Stimulated activated naive CD4-positive, alpha-beta T cell treated with Interleukin-2 at 50 U/mL for 16 hours (primary cell): ENCODE measurements around the gene TBCK.
"Not testable (repeated sequence)": the region's sequence is repeated elsewhere in the genome, so short reads cannot be mapped to it uniquely, and the experiment has no call there.

Source experiments
- DNase-seq: peaks from one replicate; lab custom pipeline; 2025; lab: John Stamatoyannopoulos, UW

The TBCK gene

DNA sequence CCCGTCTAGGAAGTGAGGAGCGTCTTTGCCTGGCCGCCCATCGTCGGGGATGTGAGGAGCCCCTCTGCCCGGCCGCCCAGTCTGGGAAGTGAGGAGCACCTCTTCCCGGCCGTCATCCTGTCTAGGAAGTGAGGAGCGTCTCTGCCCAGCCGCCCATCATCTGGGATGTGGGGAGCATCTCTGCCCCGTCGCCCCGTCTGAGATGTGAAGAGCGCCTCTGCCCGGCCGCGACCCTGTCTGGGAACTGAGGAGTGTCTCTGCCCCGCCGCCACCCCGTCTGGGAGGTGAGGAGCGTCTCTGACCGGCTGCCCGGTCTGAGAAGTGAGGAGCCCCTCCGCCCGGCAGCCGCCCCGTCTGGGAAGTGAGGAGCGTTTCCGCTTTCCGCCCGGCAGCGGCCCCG is 5.2 kb upstream of the TBCK start:
- not testable (repeated sequence) for DNase-seq

DNA sequence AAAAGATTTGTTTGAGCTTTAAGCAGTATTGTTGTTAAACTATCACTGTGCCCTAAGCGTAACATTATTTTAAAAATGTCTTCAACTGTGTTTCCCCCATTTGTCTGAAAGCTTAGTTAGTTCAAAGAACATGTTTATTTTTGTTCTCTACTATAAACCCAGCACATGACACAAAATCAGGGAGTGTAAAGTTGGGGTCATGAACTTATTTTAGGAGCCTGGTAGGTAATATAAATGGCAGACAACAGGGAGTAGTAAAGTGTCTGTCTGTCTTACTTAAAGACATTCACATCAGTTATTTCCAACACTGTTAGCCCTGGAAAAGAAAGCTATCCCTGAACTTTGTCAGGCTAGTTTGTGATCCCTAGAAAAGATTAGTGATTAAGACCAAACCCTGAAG is 4.2 kb upstream of the TBCK start:
- no peak for DNase-seq

DNA sequence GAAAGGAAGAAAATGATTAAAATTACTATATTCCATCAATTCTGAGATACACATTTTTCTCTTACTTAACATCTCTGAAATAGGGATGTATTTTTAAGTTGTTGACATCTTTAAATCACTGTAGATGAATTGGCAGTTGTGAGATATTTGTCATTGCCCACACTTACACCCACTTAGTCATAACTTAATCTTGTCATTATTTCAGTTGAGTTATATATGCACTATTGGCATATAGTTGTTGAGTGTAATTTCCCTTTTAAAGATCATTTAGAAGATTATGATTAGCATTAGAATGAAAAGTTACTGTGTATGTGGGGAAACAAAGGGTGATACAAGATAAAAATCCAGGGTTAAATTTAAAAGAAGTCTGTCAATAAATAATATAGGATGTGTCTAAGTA is 2.5 kb upstream of the TBCK start:
- DNase-seq: no peak

DNA sequence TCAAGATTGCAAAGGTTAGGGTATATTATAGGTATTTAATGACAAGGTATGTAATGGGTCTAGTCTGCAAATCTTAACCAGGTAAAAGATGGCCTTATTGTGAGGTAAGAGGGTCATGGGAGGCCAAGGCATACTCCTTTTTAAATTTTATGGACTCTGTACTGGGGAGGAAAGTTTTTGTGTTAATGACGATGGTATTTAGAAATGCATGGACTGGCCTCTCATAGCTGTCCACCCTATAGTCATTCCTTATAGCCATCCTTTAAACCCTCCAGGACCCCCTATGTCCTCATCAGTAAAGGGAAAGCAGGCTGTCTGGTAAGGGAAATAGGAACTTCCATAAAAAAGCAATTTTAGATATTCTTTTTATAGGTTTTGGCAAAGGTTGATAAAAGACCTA is 1.8 kb upstream of the TBCK start:
- no peak for DNase-seq

DNA sequence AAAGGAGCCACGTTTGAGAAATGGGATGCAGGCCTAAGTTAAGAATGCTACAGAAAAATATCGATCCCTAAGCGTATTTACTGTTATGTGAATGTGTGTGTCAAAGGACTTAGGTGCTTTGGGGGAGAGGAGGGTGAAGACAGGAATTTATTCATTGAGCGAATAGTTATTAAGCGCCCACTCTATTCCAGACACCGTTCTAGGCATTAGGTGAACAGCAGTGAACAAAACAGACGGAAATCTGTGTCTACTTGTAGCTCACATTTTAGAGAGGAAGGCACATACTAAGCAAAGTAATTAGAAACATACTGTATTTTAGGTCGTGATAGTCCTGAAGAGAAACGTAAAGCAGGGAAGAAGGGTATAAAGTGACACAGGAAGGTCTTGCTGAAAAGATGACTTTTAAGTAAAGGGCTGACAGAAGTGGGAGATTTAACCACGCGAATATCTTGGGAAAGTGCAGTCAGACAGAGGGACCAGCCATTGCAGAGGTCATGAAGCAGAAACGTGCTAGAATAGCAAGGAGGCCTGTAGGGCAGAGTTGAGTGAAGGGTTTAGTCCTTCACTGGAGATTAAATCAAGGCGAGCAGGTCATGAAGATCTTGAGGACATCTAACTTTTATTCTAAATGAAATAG is 882 bp upstream of the TBCK start:
- no peak for DNase-seq

DNA sequence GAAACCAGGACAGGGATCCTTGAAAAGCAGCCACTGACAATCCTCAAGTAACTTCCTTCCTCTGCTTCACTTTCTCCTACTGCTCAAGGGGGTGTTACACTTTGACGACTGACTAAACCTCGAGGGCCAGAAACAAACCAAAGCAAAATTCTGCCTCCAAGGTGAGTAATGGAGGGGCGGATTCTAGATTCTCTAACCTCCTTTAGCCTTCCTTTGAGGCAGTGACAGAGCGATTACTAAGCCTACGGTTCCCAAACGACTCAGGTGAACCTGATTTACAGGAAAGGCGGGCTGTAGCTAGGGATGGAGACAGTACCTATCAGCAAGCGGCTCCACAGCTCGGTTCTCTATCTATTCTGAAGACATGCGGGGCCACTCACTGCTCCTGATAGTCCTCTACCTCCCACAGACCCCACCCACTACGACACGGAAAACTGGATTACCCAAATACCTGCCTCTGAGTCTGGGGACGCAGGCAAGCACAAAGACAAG is 487 bp downstream of the TBCK start:
- peak; percentile 56 for DNase-seq

DNA sequence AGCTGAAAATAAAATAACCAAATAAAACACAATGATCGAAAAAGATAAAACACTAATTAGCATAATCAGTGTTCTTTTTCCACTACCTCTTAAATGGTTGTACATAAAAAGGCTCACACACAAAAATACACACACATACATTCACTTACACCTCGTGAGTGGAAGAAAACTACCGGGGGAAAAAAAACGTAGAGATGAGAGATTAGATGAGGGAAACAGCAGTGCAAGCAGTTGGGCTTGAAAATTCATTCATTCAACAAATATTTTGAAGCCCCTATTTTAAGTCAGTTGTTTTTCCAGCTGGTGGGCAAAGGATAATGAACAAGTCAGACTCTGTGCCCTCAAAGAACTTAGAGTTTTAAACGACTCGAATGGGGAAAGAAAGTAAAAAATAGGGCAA is 1.0 kb downstream of the TBCK start:
- no peak for DNase-seq

DNA sequence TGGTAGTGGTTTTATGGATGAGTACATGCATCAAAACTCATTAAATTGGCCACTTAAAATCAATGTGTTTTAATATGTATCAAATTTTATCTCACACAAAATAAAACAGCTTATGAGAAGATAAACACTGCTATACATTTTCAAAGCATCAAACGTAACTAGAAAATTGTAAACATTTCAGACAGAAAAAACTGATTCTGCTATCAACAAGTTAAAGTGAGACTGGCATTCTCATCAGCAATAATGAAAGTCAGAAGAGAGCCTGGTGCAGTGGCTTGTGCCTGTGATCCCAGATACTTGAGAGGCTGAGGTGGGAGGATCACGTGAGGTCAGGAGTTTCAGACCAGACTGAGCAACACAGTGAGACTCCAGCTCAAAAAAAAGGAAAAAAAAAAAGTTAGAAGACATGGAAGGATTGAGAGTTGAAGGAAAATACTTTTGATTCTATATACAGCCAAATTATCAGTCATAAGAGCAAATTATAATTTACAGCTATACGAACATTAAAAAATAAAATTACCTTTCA is 2.9 kb downstream of the TBCK start:
- no peak for DNase-seq

DNA sequence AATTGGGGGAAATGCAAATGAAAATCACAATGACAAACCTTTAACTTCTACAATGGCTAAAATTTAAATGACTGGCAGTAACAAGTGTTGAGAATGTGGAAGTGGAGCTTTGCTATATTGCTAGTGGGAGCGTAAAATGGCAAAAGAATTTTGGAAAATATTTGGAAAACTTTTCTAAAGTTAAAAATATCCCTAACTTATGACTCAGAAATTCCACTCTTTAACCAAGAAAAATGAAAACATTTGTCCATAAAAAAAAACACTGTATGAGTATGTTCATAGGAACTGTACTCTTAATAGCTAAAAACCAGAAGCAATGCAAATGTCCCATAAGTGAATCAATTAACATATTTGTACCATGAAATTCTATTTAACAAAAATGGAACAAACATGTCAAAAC is 3.6 kb downstream of the TBCK start:
- no peak for DNase-seq

DNA sequence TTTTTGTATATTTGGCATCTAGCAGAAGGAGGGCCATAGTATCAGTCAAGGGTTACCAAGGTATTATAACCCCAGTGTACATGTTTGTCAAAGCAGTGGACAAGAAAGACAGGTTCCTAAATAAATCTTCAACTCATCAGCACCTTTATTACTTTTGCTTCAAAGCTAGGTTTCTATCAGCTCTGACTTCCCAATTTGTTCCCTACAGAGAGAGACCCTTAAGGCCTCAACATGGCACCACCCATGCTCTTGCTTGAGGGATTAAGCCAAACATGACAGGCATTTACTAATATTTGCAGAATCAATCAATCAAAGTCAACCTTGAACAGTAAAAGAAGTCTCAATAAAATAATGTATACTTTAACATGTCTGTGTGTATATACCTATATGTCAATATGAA is 9.4 kb downstream of the TBCK start:
- no peak for DNase-seq

DNA sequence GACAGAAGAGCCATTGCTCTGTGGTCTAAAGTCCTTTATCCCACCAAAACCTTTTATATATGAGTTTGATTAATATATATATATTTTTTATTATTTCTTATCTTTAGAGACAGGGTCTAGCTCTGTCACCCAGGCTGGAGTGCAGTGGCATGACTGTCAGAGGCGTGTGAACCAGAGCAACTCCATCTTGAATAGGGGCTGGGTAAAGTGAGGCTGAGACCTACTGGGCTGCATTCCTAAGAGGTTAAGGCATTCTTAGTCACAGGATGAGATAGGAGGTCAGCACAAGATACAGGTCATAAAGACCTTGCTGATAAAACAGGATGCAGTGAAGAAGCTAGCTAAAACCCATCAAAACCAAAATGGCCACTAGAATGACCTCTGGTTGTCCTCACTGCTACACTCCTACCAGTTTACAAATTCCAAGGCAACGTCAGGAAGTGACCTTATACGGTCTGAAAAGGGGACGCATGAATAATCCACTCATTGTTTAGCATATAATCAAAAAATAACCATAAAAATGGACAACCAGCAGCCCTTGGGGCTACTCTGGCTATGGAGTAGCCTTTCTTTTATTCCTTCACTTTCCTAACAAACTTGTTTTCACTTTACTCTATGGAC is 10.5 kb downstream of the TBCK start:
- DNase-seq: no peak

DNA sequence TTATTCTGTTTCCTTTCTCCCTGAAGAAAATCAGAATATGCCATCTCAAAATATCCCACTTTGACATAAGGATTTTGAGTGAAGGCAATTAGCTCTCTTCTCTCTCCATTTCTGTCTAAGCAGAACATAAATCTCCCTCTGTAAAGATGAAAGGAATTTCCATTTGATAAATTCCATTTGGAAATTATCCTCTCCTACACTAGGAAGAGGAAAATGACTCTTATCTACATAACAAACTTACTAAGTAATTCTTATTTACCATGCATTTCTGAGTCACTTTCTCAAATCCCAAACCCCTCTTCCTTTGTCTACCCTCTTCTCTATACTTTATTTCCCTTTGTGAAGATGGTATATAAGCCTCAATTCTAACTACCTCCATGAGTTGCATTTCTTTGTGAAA is 11.4 kb downstream of the TBCK start:
- no peak for DNase-seq

DNA sequence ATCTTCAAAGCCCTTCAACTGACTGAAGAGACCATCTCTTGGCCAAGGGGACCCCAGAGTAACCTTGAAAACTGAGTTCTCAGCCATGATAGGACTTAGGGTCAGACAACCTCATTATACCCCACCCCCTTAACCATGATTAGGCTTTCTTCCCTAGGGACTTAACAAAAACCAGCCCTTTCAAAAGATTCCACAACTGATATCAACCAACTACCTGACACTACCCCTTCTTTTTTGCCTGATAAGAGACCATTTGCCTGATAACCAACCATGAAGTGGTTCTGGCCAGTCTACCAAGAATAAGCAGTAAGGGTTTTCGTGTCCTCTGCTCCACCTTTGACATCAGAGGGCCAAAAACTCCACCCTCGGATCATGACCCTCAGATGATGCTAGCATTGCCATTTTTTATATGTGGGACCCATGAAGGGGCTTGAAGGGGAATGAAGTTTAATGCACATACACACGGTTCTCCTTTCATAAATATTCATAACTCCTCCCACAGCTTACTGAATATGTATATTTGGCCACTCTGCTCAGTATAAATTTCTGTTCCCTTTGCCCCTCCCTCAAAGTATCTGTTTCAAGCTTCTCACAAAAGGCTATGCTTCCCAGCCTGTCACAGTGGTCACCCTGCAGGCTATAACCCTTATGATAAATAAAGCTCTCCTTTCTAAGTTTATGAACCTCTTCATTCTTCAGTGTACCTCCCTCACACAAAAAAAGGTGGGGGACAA is 12.3 kb downstream of the TBCK start:
- DNase-seq: no peak

DNA sequence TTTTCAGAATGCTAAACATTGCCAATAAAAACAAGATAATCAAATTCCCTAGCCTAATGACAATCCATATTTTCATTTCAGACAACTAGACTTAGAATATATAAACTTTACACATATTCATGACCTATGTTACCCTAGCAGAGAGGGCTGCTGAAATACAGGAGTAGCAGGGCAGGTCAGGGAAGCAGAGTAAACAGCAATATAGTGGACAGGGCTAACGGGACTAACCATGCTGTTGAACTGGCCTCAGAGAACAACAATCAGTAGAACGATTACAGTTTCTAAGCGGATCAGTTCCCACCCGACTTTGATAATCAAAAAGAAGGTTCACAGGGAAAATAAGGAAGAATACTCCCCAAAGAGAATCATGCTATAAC is 14.0 kb downstream of the TBCK start:
- DNase-seq: no peak

DNA sequence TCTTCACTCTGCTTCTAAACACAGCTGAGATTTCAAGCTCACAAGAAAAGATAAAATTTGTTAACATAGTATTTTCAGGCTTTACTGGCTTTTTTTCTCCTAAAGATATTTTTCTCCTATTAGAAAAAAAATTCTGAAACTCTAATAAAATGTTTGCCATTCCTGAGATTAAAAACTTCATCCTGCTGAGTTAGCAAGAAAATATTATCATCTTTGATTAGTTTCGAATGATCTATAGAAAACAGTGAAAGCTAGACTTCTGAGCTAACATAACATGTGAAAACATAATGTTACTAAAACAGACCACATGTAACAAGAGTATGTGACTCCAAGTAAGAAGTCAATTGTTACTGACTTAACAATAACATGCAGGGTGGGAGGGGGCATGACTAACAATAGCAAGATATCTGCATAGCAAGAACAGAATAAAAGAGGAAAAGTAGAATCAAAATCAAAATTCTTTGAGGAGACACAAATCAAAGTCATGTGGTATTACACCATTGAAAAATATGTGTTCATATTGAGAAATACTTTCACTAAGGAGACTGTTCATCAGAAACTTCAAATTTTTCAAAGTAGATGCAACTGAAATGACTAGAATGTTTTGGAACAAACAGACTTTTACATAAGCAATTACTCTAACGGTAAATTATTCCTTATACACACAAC is 14.5 kb downstream of the TBCK start:
- no peak for DNase-seq

DNA sequence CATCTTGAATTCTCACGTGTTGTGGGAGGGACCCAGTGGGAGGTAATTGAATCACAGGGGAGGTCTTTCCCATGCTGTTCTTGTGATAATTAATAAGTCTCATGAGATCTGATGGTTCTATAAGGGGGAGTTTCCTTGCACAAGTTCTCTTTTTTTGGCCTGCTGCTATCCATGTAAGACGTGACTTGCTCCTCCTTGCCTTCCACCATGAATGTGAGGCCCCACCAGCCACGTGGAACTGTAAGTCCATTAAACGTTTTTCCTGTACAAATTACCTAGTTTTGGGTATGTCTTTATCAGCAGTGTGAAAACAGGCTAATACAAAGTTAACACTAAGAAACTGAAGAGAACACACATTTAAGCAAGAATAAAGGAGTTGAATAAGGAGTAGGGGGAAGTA is 16.0 kb downstream of the TBCK start:
- no peak for DNase-seq

DNA sequence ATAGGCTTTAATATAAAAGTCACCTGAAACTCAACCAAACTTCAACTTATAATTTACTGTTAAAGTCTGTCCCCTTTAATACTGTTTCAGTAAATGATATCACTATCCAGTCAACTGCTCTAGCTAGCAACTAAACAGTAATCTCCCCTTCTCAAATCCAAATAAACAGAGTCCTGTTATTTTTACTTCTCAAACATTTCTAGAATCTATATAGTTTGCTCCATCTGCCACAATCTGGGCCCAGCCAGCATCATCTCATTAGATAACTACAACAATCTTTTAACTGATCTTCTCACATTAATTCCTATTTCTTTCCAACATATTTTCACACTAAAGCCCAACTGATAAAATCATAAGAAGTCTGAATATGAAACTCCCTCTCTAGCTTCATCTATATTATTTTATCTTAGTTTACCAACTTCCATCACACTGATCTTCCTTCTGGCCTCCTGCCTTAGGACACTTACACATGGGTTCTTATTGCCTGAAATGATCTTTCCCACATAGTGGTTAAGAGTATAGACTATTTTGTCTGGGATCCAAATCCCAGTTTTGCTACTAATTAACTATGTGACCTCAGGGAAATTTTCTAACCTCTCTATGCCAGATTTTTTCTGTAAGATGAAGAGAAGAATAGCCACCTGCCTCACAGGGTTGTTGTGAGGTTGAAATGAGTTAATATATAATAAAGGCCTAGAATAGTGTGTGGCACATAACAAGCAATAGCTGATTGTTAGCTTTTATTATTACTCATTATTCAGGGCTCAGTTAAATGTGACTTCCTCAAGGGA is 18.6 kb downstream of the TBCK start:
- DNase-seq: no peak

DNA sequence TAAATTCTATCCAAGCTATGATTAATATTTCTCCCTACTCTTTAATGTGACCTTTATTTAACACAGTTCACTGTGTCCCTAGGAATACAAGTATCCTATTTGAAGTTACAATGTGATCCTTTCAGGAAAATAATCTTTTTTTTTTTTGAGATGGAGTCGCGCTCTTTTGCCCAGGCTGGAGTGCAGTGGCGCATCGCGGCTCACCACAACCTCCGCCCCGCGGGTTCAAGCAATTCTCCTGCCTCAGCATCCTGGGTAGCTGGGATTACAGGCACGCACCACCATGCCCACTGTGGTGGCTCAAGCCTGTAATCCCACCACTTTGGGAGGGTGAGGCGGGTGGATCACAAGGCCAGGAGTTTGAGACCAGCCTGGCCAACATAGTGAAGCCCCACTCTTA is 21.9 kb downstream of the TBCK start:
- no peak for DNase-seq

DNA sequence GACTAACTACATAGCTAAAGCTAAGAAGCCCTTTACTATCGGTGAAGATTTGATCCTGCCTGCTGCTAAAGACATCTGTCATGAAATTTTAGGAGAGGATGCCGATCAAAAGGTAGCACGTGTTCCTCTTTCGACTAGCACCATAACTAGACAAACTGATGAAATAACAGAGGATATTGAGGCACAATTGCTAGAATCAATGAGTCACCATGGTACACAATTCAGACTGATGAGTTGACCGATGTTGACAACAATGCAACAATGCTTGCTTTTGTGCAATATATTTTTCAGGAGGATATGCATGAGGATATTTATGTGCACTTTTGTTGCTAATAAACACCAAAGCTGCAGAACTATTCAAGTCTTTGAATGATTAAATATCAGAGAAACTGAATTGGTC is 24.3 kb downstream of the TBCK start:
- DNase-seq: no peak

DNA sequence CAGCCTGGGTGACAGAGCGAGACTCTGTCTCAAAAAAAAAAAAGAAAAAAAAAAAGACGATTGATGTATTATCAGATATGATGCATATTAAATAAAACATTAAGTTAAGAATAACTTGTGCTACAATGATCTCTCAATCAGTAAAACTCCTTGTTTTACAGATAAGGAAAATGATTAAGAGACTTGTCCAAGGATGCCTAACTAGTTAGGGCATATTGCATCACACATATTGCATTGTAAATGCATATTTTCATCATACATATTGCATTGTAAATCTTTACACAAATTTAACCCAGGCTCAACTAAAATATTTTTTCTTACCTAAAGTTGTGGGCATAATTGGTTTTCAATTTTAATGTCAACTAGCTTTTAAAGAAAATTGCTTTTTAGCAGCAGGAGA is 26.3 kb downstream of the TBCK start:
- no peak for DNase-seq

DNA sequence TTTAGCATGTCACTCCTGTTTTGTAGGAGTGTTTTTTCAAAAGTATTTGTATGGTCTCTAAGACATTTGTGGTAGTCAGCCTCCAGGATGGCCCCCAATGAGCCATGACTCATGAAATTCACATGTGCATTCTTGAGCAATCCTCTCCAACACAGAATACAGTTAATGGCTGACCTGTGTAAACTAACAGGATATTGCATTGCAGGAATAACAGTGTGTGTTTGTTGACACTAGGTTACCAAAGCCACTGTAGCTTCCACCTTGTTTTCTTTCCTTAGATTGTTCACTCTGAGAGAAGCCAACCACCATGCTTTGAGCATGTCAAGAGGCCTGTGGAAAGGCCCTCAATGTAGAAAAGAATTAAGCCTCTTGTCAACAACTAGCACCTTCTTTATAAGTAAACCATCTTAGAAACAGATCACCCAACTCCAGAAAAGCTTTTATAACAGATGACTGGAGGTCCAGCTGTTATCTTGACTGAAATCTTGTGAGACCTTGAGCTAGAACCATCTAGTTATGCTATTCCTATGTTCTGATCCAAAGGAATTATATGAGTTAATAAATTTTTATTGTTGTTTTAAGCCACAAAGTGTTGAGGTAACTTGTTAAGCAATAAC is 28.5 kb downstream of the TBCK start:
- no peak for DNase-seq
